OCI-LY3 (cell line): ENCODE measurements around the gene FDXR.

Experiments
- CTCF ChIP-seq: fragments of 200-600, 300-600 bp; sonication (generic); IDR thresholded peaks from 2 replicates; pipeline ENCODE4 v1.5.1; 2014; ENCODE audit warnings: antibody characterized with exemption, low read length, low read depth
- EZH2phosphoT487 ChIP-seq: fragments of 200-600 bp; shearing (Covaris generic); IDR thresholded peaks from 2 replicates; pipeline ENCODE4 v1.6.1; 2018; ENCODE audit warnings: antibody characterized with exemption, mixed run types, low read depth

DNA sequence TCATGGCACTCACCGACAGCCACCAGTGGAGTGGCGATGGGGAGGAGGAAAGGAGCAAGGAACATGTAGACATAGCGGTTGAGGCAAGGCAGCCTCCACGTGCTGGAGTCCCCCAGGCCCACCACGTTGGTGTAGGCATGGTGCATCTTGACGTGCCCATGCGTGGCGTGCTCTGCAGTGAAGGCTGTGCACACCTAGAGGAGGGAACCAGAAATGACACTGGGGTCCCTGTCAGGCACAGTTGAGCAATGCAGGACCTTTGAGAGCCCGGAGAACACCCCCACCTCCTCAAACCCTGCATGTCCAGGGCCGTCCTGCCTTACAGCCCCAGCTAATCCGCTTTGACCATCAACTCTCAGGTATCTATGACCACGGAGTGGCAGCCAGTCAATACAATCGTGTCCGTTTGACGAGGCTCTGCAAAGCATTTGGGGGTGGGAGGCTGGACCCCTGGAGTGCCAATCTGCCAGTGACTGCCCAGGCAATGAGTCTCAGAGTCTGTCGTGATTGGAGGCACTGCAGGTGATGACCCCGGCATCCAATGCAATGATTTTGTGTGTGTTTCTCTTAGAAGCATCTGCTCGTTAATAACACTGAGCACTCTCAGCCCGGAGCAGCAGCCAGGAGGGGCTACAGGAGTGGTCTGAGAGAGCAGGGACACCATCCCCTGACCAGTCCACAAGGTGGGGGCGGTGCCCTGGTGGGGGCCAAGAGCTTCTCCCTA is 9.9 kb upstream of the FDXR start:
- no peak for TF ChIP-seq CTCF
- TF ChIP-seq EZH2phosphoT487: no peak
